ENCODE measurements around the gene CDK16. TPM values are rescaled to one million over a fixed set of nuclear protein-coding genes. Genes with fewer than 3 reads are reported as not detected.

The CDK16 gene
- total and polyA plus RNA-seq, 2 of the 13 experiments (the other 11 are each of a cell fraction or from before 2014, with no cell fraction given): 64.5 to 225 TPM

DNA sequence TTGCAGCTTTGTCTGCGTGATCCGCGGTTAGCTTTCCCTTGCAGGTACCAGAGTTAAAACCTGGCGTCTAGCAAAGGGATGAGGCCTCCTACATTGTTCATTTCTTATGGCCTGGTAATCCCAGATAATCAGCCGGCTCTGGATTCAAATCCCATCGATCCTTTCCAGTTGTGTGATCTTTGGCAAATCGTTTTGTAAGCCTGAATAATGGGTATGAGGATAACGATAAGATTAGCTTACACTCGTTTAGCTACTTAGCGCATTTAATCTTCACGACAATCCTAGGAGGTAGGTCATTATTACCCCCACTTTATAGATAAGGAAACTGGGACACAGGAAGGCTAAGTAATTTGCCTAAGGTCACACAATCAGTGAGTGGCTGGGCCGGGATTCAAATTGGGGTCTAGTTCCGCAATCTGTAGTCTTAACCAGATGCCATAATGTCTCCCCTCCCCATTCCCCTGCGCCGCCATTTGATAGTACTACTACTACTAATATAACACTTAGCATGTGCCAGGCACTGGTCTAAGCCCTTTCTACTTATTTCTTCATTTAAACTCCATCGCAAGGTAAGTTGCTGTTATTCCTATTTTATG lies 26.6 kb upstream of the CDK16 start:
- ATAC-seq (no peak), FAIRE-seq (no peak), DNase-seq (ENCODE audit: low spot score) (no peak)
- Histone ChIP-seq H4K20me1 (ENCODE audit: insufficient read depth, low read length) (no peaks in the 10 kb centered on the region; the same call in 1 of the 2 replicates), H3K36me3 (replicated peaks in 1 of 2; ENCODE audit: control insufficient read depth in 1 of 2, insufficient read depth in 2 of 2, low read length in 2 of 2) (no peaks in the 10 kb centered on the region), H3K4me2 (ENCODE audit: low read depth, low read length) (peak overlapping the region; percentile 82), H3K9ac (ENCODE audit: insufficient read depth, low read depth, low read length) (peak overlapping the region; percentile 62; the same call in 1 of the 2 replicates), H3K4me3 (replicated peaks in 1 of 3; ENCODE audit: insufficient read depth in 1 of 3, low read depth in 2 of 3, low read length in 3 of 3) (peak overlapping the region; percentile 60 to 71 (median 66)), H2AFZ (ENCODE audit: low read length) (no peak overlapping the region), H3K27ac (ENCODE audit: extremely low read length, insufficient read depth, low read length) (no peak overlapping the region), H3K4me1 (ENCODE audit: insufficient read depth, low read length) (peaks cover 39% of the 10 kb centered on the region), H3K27me3 (ENCODE audit: control insufficient read depth in 1 of 2, insufficient read depth in 2 of 2, low read length in 2 of 2) (no peaks in the 10 kb centered on the region; a peak in 1 of 5 replicates), H3K79me2 (ENCODE audit: insufficient read depth, low read length) (peaks cover 29% of the 10 kb centered on the region), H3K9me3 (ENCODE audit: low read length) (no peaks in the 10 kb centered on the region)
- TF ChIP-seq DMAP1 (CRISPR knock-in tag; IDR thresholded peaks at IDR 0.05): no peak
- no peak for TF ChIP-seq ZNF816 (CRISPR knock-in tag; IDR thresholded peaks at IDR 0.05; ENCODE audit: borderline replicate concordance)
- TF ChIP-seq TARDBP (CRISPR knock-in tag; IDR thresholded peaks at IDR 0.05): no peak
- TF ChIP-seq, protein P1, sequence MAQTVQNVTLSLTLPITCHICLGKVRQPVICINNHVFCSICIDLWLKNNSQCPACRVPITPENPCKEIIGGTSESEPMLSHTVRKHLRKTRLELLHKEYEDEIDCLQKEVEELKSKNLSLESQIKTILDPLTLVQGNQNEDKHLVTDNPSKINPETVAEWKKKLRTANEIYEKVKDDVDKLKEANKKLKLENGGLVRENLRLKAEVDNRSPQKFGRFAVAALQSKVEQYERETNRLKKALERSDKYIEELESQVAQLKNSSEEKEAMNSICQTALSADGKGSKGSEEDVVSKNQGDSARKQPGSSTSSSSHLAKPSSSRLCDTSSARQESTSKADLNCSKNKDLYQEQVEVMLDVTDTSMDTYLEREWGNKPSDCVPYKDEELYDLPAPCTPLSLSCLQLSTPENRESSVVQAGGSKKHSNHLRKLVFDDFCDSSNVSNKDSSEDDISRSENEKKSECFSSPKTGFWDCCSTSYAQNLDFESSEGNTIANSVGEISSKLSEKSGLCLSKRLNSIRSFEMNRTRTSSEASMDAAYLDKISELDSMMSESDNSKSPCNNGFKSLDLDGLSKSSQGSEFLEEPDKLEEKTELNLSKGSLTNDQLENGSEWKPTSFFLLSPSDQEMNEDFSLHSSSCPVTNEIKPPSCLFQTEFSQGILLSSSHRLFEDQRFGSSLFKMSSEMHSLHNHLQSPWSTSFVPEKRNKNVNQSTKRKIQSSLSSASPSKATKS (CRISPR knock-in tag; IDR thresholded peaks at IDR 0.05): no peak
- no peak for TF ChIP-seq ZNF234 (CRISPR knock-in tag; conservative IDR thresholded peaks at IDR 0.05)
- no peak for TF ChIP-seq ZSCAN9 (CRISPR knock-in tag; IDR thresholded peaks at IDR 0.05; ENCODE audit: borderline replicate concordance)
- no peak for TF ChIP-seq REPIN1 (CRISPR knock-in tag; IDR thresholded peaks at IDR 0.05; ENCODE audit: borderline replicate concordance, low read depth)
- no peak for TF ChIP-seq ZC3H13 (CRISPR knock-in tag; IDR thresholded peaks at IDR 0.05)
- TF ChIP-seq SRF (IDR thresholded peaks at IDR 0.05; ENCODE audit: low read depth, low read length): no peak
- no peak for TF ChIP-seq HES4 (CRISPR knock-in tag; IDR thresholded peaks at IDR 0.05; ENCODE audit: borderline replicate concordance)
- TF ChIP-seq, protein P2, sequence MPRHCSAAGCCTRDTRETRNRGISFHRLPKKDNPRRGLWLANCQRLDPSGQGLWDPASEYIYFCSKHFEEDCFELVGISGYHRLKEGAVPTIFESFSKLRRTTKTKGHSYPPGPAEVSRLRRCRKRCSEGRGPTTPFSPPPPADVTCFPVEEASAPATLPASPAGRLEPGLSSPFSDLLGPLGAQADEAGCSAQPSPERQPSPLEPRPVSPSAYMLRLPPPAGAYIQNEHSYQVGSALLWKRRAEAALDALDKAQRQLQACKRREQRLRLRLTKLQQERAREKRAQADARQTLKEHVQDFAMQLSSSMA (CRISPR knock-in tag; IDR thresholded peaks at IDR 0.05): no peak
- no peak for TF ChIP-seq CHD4 (IDR thresholded peaks at IDR 0.05; ENCODE audit: borderline replicate concordance, low read length)
- TF ChIP-seq, protein P3, sequence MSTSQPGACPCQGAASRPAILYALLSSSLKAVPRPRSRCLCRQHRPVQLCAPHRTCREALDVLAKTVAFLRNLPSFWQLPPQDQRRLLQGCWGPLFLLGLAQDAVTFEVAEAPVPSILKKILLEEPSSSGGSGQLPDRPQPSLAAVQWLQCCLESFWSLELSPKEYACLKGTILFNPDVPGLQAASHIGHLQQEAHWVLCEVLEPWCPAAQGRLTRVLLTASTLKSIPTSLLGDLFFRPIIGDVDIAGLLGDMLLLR (CRISPR knock-in tag; IDR thresholded peaks at IDR 0.05): no peak
- no peak for TF ChIP-seq NFE2 (CRISPR knock-in tag; IDR thresholded peaks at IDR 0.05)
- TF ChIP-seq IRX3 (CRISPR knock-in tag; IDR thresholded peaks at IDR 0.05; ENCODE audit: borderline replicate concordance, low read depth): no peak
- no peak for TF ChIP-seq ELF3 (CRISPR knock-in tag; IDR thresholded peaks at IDR 0.05)
- TF ChIP-seq, protein P4, sequence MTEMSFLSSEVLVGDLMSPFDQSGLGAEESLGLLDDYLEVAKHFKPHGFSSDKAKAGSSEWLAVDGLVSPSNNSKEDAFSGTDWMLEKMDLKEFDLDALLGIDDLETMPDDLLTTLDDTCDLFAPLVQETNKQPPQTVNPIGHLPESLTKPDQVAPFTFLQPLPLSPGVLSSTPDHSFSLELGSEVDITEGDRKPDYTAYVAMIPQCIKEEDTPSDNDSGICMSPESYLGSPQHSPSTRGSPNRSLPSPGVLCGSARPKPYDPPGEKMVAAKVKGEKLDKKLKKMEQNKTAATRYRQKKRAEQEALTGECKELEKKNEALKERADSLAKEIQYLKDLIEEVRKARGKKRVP (CRISPR knock-in tag; IDR thresholded peaks at IDR 0.05): no peak
- no peak for TF ChIP-seq ZNF607 (CRISPR knock-in tag; IDR thresholded peaks at IDR 0.05; ENCODE audit: borderline replicate concordance)
- CTCF ChIA-PET (ENCODE audit: low intra/inter-chr PET ratio, low total read pairs): no interaction called here
- WGBS (ENCODE audit: low lambda C conversion rate): 67% methylated on average over 15 of the region's 16 CpGs
- POLR2A ChIA-PET: interaction anchor here (1.6 to 2.8 kb wide), 4 partner anchors 26 to 191 kb away, joined by 4 to 17 read pairs (median 11); partner anchors contain the start of genes NDUFB11, RBM10 and USP11
- intact Hi-C loops (cut with micrococcal nuclease; ENCODE audit: unreplicated experiment) (loop anchor here (2.0 kb wide), 1 partner anchor 121 kb away; no protein-coding TSS in a partner anchor), in situ Hi-C loops (cut with HindIII; ENCODE audit: extremely low pct_ligation_motif_present, low pct_unique_long_range_greater_than_20kb) (loop anchor here (5.0 kb wide), 2 partner anchors 195 to 330 kb away; no protein-coding TSS in a partner anchor)
- BruUV-seq (replicated peaks): no TSS peak

All from HepG2 (cell line).